HG02981 (cell line): Measurements from ENCODE around the gene LRSAM1.
A peak's percentile ranks its signal among the peaks of the same experiment; 100 is the strongest.

Source experiments
- ATAC-seq: cut with Tn5 transposase; IDR thresholded peaks from one replicate; pipeline ENCODE4 v1.9.1; 2021; ENCODE audit warnings: mild to moderate bottlenecking, moderate library complexity; ENCODE audit not compliant: unreplicated experiment

The LRSAM1 gene

DNA sequence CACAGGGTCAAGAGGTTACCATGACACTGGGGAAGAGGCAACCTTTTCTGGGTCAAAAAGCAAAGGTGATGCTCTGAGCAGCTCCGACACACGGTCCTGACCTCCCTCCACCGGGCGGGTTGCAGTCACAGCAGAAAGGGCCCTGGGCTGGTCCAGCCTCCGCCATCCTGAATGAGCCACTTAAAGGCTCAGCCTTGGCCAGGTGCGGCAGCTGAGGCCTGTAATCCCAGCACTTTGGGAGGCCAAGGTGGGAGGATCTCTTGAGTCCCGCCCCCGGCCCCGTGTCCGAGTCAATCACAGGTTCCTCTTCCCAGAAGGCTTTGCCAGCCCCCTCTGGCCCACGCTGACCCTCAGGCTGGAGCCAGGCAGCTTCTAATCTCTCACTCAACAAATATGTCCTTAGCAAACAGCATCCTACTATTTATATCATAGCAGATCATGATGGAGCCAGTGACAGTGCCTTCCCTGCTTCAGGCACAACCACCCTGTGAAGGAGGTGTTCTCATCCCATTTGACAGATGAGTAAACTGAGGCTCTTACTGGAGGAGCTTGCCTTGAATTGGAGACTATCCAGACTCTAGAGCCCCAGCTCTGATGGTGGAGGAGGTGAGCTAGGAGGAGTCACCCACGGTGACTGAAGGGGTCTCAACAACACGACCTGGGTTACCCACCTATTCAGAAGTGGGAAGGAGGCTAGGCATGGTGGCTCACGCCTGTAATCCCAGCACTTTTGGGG lies 79.1 kb downstream of the LRSAM1 start:
- ATAC-seq, result no peak

DNA sequence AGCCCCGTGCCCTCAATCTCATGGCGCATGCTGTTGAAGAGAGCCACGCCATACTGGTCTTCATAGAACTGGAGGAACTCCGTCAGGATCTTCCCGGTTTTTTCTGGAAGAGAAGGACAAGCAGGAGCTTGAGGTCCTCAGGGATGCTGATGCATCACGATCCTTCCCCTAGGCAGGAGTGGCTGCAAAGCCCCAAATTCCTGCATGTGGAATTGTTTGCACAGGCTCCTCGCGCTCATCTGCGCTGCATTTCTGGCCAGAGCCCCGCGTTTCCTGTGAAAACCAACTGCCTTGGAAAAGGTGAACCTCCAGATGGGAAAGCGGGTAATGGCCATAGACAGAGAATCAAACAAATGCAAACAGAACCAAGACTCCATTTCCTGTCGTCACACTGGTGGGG lies 80.4 kb downstream of the LRSAM1 start:
- no peak for ATAC-seq

- ATAC-seq, result no peak
Observed at GRCh38 chr9:127534250-127534906, 83.1 kb downstream of the LRSAM1 start.

GRCh38 chr9:127534931-127535330 lies 83.6 kb downstream of the LRSAM1 start:
- ATAC-seq, result no peak

DNA sequence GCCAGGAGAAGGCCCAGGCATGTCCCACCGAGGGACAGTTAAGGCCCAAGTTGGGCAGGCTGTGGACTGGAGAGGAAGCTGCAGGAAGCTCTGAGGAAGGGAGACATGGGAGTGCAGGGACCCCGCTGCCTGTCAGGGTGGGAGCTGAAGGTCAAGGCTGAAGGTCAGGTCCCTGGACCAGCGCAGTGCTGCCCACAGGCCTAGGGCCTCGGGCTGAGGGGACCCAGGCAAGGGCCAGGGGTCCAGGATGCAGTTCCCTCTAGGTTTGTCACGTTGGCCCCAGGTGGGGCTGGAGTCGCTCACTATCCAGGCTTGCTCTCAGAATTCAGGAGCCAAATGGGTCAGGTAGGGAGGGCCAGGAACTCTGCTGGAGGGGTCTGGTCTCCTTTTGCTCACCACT lies 84.1 kb downstream of the LRSAM1 start:
- ATAC-seq, result no peak

DNA sequence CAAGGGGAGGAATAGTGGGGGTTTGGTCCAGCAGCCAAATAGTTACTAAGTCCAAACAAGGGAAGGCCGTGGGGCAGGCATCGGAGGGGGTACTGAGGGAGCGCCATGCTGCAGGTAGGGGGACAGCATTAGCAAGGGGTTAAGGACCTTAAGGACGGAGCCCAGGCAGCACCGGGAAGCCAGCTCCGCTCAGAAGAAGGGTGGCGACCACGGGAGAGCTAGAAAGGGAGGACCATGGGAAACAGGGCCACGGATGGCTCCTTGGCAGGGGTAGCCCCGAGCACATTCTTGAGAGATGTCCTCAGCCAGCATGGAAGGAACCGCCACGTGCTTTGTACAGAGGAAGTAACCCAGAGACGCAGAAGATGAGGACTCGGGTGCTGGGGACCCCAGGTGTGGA lies 84.5 kb downstream of the LRSAM1 start:
- ATAC-seq, result no peak

DNA sequence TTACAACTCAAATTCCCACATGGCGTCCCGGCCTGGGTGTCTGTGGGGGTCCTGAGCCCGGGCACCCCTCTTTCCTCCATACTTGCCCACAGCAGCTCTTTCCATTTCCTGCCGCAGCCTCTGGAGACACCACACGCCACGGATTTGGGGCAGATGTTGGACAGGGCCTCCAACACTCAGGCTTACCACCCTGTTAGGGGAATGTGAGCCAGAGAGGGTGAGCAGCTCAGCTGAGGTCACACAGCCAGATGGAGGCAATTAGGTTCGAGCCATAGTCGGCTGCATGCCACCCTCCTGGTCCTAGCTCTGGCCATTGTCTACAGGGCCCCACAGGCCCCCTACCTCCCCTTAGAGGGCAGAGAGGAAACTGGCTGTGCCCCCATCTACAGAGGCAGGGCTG lies 85.2 kb downstream of the LRSAM1 start:
- ATAC-seq, result no peak

- no peak for ATAC-seq
Observed at GRCh38 chr9:127537014-127537413, 85.7 kb downstream of the LRSAM1 start.

- no peak for ATAC-seq
Observed at GRCh38 chr9:127537792-127538191, 86.5 kb downstream of the LRSAM1 start.

- ATAC-seq, result no peak
Observed at GRCh38 chr9:127538849-127539258, 87.5 kb downstream of the LRSAM1 start.

DNA sequence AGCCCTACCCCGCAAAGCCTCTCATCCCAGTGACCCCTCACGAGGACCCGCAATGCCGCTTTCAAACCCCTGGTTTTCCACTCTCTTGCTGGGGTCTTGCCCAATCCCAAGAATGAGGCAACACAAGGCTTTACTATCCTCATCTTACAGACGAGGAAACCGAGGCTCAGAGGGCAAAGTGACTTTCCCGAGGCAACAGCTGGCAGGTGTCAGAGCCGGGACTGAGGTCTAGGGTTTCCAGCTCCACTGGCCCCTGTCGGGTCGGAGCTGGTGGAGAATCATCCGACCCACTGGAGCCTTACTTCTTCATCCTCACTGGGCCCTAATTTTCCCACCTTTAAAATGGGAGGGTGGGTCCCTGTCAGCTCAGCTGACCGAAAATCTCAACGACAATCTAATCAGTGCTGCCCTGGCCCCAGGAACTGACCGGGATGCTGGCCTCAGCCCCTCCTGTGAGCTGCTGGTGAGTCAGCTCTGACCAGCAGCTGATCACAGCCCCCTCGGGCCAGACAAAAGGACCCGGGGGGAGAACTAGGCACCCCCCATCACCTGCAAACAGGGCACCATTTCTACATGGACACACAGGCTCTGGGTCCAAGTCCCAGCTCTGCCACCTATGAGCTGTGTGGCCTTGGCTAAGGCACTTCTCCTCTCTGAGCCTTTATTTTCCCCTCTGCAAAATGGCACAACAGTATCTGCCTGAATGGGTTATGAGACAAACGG lies 88.1 kb downstream of the LRSAM1 start:
- no peak for ATAC-seq

GRCh38 chr9:127539982-127540663 lies 88.8 kb downstream of the LRSAM1 start:
- ATAC-seq, result no peak

- ATAC-seq, result no peak
Observed at GRCh38 chr9:127540664-127541041, 89.3 kb downstream of the LRSAM1 start.

DNA sequence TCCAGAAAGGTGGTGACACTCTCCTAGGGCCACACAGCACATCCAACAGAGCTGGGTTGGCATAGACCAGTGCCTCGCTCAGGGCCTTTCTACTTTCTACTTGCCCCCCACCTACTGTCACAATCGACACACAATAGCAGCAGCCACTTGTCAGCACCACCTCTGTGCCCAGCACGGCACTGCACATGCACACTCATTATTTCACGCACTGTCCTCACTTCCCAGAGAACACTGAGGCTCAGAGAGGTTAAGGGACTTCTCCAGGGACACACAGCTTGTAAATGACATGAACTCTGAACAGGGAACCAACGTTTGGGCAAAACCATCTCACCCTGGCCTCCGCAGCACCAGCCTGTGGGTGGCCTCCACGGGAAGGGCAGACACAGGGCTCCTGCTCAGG lies 89.9 kb downstream of the LRSAM1 start:
- ATAC-seq, result no peak

GRCh38 chr9:127541865-127542264 lies 90.6 kb downstream of the LRSAM1 start:
- no peak for ATAC-seq

GRCh38 chr9:127543221-127543620 lies 91.9 kb downstream of the LRSAM1 start:
- ATAC-seq, result no peak

GRCh38 chr9:127543973-127544533 lies 92.7 kb downstream of the LRSAM1 start:
- no peak for ATAC-seq

GRCh38 chr9:127545196-127546124 lies 94.2 kb downstream of the LRSAM1 start:
- ATAC-seq, result peak; percentile 59

- no peak for ATAC-seq
Observed at GRCh38 chr9:127546125-127546832, 95.0 kb downstream of the LRSAM1 start.
